Thymus (tissue), 11 donors: ENCODE data around the gene CCHCR1. TPM values are rescaled to one million over a fixed set of nuclear protein-coding genes. Genes with fewer than 3 reads are reported as not detected.
"Not testable (repeated sequence)": the region's sequence is repeated elsewhere in the genome, so short reads cannot be mapped to it uniquely, and the experiment has no call there.

Source experiments
- DNase-seq, 9 donors: peaks; one replicate each; pipeline ENCODE4 v3.0.0-alpha.2; 2013; ENCODE audit warnings: low spot score in 9 of 9, low read depth in 6 of 9, missing footprints in 1 of 9
- H3K27ac ChIP-seq, 2 donors: one replicate each; pipeline ENCODE4 v1.5.1; 2013; ENCODE audit warnings: control low read depth in 1 of 2, low read depth in 1 of 2, low read length in 1 of 2, mild to moderate bottlenecking in 1 of 2, moderate library complexity in 1 of 2
- H3K27me3 ChIP-seq, 2 donors: one replicate each; pipeline ENCODE4 v1.5.1; 2013; ENCODE audit warnings: low read length in 1 of 2; ENCODE audit not compliant: control insufficient read depth in 2 of 2, insufficient read depth in 1 of 2
- H3K36me3 ChIP-seq, 2 donors: one replicate each; pipeline ENCODE4 v1.5.1; 2013; ENCODE audit warnings: low read length in 1 of 2, mild to moderate bottlenecking in 1 of 2, moderate library complexity in 1 of 2; ENCODE audit not compliant: control insufficient read depth in 2 of 2, insufficient read depth in 2 of 2
- H3K4me1 ChIP-seq, 2 donors: one replicate each; pipeline ENCODE4 v1.5.1; 2013; ENCODE audit warnings: low read length in 2 of 2; ENCODE audit not compliant: control insufficient read depth in 2 of 2, insufficient read depth in 2 of 2
- H3K4me3 ChIP-seq, 2 donors: one replicate each; pipeline ENCODE4 v1.5.1; 2013; ENCODE audit warnings: low read length in 2 of 2, control low read depth in 1 of 2, mild to moderate bottlenecking in 1 of 2
- H3K9me3 ChIP-seq, 2 donors: one replicate each; pipeline ENCODE4 v1.5.1; 2013; ENCODE audit warnings: low read length in 1 of 2, mild to moderate bottlenecking in 1 of 2; ENCODE audit not compliant: control insufficient read depth in 2 of 2, insufficient read depth in 1 of 2
- WGBS: extraction: QIAGEN DNeasy Blood & Tissue Kit; methylation state at CpG from one replicate; pipeline ENCODE4 v1.1.7; 2013; 5-methylcytosine and 5-hydroxymethylcytosine counted together
- polyA plus RNA-seq: library from polyadenylated mRNA; stranded (reverse); fragments of 200-250 nt; gene quantifications from one replicate; pipeline ENCODE4 v1.2.3, GENCODE V29; 2013
- total RNA-seq: library from RNA; stranded (reverse); fragments of 120-200 nt; gene quantifications from one replicate; pipeline ENCODE4 v1.2.4, GENCODE V29; 2013
- donor health status: healthy.

Gene CCHCR1
- total and polyA plus RNA-seq, 2 donors: 14.2 to 24.5 TPM

DNA sequence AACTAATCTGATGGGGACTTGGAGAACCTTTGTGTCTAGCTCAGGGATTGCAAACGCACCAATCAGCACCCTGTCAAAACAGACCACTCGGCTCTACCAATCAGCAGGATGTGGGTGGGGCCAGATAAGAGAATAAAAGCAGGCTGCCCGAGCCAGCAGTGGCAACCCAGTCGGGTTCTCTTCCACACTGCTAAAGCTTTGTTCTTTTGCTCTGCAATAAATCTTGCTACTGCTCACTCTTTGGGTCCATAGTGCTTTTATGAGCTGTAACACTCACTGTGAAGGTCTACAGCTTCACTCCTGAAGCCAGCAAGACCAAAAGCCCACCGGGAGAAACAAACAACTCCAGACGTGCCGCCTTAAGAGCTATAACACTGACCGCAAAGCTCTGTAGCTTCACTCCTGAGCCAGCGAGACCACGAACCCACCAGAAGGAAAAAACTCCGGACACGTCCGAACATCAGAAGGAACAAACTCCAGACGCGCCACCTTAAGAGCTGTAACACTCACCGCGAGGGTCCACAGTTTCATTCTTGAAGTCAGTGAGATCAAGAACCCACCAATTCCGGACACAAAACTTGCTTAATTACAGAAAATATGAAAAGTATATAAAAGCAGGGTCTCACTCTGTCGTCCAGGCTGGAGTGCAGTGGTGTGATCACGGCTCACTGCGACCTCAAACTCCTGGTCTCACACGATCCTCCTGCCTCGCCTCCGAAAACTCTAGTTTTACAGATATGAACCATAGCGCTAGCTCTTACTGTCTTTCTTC, 38.8 kb upstream of the CCHCR1 start:
- not testable (repeated sequence) for H3K9me3 ChIP-seq, DNase-seq, H3K27me3 ChIP-seq
- WGBS: 84% methylated on average over 25 of the region's 25 CpGs
- H3K27ac ChIP-seq: peak overlapping the region in 1 of 2 donors; percentile 99
- H3K36me3 ChIP-seq: peaks cover 0 to 14% of the 10 kb centered on the region in 2 donors
- H3K4me1 ChIP-seq: peaks cover 14 to 31% of the 10 kb centered on the region in 2 donors
- H3K4me3 ChIP-seq: peak overlapping the region; percentile 82 to 89

DNA sequence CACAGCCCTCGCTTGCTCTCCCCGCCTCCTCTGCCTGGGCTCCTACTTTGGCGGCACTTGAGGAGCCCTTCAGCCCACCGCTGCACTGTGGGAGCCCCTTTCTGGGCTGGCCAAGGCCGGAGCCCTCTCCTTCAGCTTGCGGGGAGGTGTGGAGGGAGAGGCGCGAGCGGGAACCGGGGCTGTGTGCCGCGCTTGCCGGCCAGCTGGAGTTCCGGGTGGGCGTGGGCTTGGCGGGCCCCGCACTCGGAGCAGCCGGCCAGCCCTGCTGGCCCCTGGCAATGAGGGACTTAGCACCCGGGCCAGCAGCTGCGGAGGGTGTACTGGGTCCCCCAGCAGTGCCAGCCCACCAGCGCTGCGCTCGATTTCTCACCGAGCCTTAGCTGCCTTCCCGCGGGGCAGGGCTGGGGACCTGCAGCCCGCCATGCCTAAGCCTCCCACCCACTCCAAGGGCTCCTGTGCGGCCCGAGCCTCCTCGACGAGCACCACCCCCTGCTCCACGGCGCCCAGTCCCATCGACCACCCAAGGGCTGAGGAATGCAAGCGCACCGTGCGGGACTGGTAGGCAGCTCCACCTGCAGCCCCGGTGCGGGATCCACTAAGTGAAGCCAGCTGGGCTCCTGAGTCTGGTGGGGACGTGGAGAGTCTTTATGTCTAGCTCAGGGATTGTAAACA, 37.8 kb upstream of the CCHCR1 start:
- H3K27me3 ChIP-seq, DNase-seq, H3K27ac ChIP-seq, H3K4me3 ChIP-seq, H3K9me3 ChIP-seq: not testable (repeated sequence)
- Histone ChIP-seq H3K4me1 (peaks cover 10 to 27% of the 10 kb centered on the region in 2 donors), H3K36me3 (peaks cover 0 to 12% of the 10 kb centered on the region in 2 donors)
- 96% methylated on average over 41 of the region's 41 CpGs for WGBS

DNA sequence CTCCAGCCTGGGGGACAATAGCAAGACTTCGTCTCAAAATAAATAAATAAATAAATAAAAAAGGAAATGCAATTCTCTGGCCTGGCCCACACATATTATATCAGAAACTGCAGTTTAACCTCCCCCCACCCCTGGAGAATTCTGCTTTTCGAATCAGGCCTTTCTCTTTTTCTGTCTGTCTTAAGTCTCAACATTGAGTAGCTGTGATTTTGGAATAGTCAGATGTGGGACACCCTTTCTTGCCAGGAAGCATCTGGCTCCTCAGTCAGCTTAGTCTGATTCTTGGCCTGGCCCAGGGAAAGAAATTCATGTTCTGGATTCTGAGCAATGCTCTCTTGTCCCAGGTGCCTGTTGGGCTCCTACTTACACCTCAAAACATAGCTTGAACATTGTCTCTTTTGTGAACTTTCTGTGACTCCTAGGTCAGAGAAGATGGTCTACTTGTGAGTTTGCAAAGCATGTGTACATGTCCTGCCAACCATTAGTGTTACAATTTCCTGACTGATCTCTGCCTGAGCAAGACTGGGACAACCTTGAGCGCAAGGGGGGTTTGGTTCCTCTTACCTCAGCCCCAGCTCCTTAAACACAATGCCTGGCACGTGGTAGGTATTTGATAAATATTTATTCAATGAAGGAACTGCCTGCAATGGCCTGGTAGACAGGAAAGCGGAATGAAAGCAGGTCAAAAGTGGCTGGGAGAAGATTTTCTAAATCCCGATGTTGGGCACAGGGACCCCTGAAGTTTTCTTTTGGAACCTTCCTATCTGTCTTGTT, 36.6 kb upstream of the CCHCR1 start:
- 91% methylated on average over 6 of the region's 6 CpGs for WGBS
- no peak for DNase-seq
- Histone ChIP-seq H3K9me3 (no peaks in the 10 kb centered on the region), H3K4me3 (no peak overlapping the region), H3K36me3 (peaks cover 0 to 4% of the 10 kb centered on the region in 2 donors), H3K27ac (no peak overlapping the region), H3K4me1 (peaks cover 4 to 17% of the 10 kb centered on the region in 2 donors), H3K27me3 (no peaks in the 10 kb centered on the region)

GRCh38 chr6:31193206-31193605, 35.6 kb upstream of the CCHCR1 start:
- peak overlapping the region in 1 of 2 donors; percentile 18 for H3K27ac ChIP-seq
- H3K9me3 ChIP-seq: no peaks in the 10 kb centered on the region
- WGBS: 81% methylated on average over 8 of the region's 8 CpGs
- H3K36me3 ChIP-seq: peaks cover 0 to 4% of the 10 kb centered on the region in 2 donors
- H3K4me1 ChIP-seq: peaks cover 3 to 8% of the 10 kb centered on the region in 2 donors
- no peak for DNase-seq
- H3K27me3 ChIP-seq: no peaks in the 10 kb centered on the region
- H3K4me3 ChIP-seq: no peak overlapping the region

DNA sequence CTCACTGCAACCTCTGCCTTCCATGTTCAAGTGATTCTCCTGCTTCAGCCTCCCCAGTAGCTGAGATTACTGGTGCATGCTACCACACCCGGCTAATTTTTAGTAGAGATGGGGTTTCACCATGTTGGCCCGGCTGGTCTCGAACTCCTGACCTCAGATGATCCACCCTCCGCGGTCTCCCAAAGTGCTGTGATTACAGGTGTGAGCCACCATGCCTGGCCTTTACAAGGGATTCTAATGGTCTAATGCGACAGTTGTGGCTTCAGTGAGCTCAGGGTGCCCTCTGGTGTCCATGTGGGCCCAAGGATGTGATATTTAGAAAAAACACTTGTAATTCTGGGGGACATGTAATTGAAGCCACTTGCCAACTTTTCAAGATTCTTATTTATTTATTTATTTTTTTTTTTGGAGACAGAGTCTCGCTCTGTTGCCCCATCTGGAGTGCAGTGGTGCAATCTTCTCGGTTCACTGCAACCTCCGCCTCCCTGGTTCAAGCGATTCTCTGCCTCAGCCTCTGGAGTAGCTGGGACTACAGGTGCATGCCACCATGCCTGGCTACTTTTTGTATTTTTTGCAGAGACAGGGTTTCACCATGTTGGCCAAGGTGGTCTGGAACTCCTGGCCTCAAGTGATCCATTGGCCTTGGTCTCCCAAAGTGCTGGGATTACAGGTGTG, 35.0 kb upstream of the CCHCR1 start:
- DNase-seq: peak in 2 of 9 donors; percentile 48 to 66
- H3K4me3 ChIP-seq, H3K27me3 ChIP-seq, H3K27ac ChIP-seq, H3K9me3 ChIP-seq, H3K4me1 ChIP-seq, H3K36me3 ChIP-seq: not testable (repeated sequence)
- WGBS: 84% methylated on average over 10 of the region's 10 CpGs

DNA sequence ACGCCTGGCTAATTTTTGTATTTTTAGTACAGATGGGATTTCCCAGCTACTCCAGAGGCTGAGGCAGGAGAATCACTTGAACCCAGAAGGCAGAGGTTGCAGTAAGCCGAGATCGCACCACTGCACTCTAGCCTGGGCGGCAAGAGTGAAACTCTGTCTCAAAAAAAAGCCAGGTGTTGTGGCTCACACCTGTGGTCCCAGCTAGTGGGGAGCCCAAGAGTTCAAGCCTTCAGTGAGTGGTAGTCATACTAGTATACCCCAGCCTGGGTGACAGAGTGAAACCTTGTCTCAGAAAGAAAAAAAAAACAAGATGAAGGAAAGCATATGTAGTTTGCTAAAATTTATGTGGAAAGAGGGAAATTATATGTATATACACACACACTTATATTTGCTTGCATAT, 32.9 kb upstream of the CCHCR1 start:
- Histone ChIP-seq H3K27me3 (no peaks in the 10 kb centered on the region), H3K27ac (no peak overlapping the region), H3K36me3 (peaks cover 0 to 4% of the 10 kb centered on the region in 2 donors), H3K9me3 (no peaks in the 10 kb centered on the region), H3K4me3 (no peak overlapping the region), H3K4me1 (peaks cover 0 to 2% of the 10 kb centered on the region in 2 donors)
- DNase-seq: no peak
- 84% methylated on average over 4 of the region's 4 CpGs for whole genome bisulfite sequencing

GRCh38 chr6:31189223-31189622, 31.6 kb upstream of the CCHCR1 start:
- not testable (repeated sequence) for H3K4me1 ChIP-seq, DNase-seq, H3K36me3 ChIP-seq, H3K27ac ChIP-seq, H3K9me3 ChIP-seq, H3K4me3 ChIP-seq, H3K27me3 ChIP-seq
- WGBS: 97% methylated on average over 3 of the region's 3 CpGs

DNA sequence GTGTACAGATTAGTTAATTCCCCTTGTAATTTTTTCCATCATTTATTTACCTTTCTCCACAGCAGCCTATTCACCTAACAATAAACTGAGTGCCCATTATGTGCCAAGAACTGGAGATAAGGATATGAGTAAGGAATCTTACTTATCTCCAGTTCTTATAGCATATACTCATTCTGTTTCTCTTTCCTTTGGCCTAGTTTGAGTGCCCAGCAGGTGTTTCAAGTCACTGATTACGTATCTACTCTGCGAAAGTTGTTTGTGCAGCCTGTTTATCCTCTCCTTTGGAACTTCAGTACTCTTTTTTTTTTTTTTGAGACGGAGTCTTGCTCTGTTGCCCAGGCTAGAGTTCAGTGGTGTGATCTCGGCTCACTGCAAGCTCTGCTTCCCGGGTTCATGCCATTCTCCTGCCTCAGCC, 30.2 kb upstream of the CCHCR1 start:
- H3K4me3 ChIP-seq: no peak overlapping the region
- DNase-seq: no peak
- H3K36me3 ChIP-seq: no peaks in the 10 kb centered on the region
- H3K4me1 ChIP-seq: peaks cover 0 to 2% of the 10 kb centered on the region in 2 donors
- H3K9me3 ChIP-seq: no peaks in the 10 kb centered on the region
- 88% methylated on average over 5 of the region's 5 CpGs for WGBS
- H3K27ac ChIP-seq: no peak overlapping the region
- H3K27me3 ChIP-seq: no peaks in the 10 kb centered on the region
